ENCODE measurements around the gene DPAGT1.
"Not testable (repeated sequence)": the region's sequence is repeated elsewhere in the genome, so short reads cannot be mapped to it uniquely, and the experiment has no call there.

The DPAGT1 gene

DNA sequence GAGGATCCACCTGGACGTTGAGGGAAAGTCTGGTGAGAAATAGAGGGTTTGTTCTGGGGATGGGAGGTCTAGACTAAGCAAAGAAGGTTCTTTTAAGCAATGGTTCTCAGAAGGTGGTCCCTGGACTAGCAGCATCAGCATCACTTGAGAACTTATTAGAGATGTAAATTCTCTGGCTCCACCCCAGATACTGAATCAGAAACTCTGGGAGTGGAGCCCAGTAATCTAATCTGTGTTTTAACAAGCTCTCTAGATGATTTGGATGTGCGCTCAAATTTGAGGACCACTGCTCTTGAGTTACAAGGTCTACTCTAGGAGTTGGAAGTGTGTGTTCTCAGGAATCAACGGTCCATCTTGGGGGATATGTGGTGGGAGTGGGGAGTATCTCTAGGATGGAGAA, 43.9 kb upstream of the DPAGT1 start:
- Mint-ChIP-seq H3K36me3 (ENCODE audit: low read depth) (no peaks in the 10 kb centered on the region), H3K27me3 (ENCODE audit: low read depth) (peaks cover 46% of the 10 kb centered on the region), H3K27ac (no peak overlapping the region), H3K9me3 (no peaks in the 10 kb centered on the region), H3K4me3 (peak overlapping the region in 2 of 3 experiments; percentile 15 to 22), H3K4me1 (peaks cover 10% of the 10 kb centered on the region)
- TF ChIP-seq, protein P1, sequence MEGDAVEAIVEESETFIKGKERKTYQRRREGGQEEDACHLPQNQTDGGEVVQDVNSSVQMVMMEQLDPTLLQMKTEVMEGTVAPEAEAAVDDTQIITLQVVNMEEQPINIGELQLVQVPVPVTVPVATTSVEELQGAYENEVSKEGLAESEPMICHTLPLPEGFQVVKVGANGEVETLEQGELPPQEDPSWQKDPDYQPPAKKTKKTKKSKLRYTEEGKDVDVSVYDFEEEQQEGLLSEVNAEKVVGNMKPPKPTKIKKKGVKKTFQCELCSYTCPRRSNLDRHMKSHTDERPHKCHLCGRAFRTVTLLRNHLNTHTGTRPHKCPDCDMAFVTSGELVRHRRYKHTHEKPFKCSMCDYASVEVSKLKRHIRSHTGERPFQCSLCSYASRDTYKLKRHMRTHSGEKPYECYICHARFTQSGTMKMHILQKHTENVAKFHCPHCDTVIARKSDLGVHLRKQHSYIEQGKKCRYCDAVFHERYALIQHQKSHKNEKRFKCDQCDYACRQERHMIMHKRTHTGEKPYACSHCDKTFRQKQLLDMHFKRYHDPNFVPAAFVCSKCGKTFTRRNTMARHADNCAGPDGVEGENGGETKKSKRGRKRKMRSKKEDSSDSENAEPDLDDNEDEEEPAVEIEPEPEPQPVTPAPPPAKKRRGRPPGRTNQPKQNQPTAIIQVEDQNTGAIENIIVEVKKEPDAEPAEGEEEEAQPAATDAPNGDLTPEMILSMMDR (IDR thresholded peaks at IDR 0.05; ENCODE audit: unreplicated experiment in 3 of 3): no peak

- TF ChIP-seq, protein P1 (IDR thresholded peaks at IDR 0.05; ENCODE audit: unreplicated experiment in 3 of 3): peak; percentile 70 to 72 (median 71)
- H3K27me3 Mint-ChIP-seq (ENCODE audit: low read depth): peaks cover 40% of the 10 kb centered on the region
- peak overlapping the region in 1 of 3 experiments; percentile 65 for H3K27ac Mint-ChIP-seq
- H3K9me3 Mint-ChIP-seq: no peaks in the 10 kb centered on the region
- H3K36me3 Mint-ChIP-seq (ENCODE audit: low read depth): no peaks in the 10 kb centered on the region
- H3K4me3 Mint-ChIP-seq: no peak overlapping the region
- H3K4me1 Mint-ChIP-seq: peaks cover 10% of the 10 kb centered on the region
Measured at GRCh38 chr11:119144825-119145486, 43.3 kb upstream of the DPAGT1 start.

DNA sequence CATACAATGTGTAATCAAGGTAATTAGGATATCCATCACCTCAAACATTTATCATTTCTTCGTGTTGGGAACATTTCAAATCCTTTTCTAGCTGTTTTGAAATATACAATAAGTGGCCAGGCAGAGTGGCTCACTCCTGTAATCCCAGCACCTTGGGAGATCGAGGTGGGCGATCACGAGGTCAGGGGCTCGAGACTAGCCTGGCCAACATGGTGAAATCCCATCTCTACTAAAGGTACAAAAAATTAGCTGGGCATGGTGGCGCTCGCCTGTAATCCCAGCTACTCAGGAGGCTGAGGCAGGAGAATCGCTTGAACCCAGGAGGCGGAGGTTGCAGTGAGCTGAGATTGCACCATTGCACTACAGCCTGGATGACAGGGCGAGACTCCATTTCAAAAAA, 37.6 kb upstream of the DPAGT1 start:
- not testable (repeated sequence) for H3K4me1 Mint-ChIP-seq; H3K36me3 Mint-ChIP-seq (ENCODE audit: low read depth); H3K9me3 Mint-ChIP-seq; H3K4me3 Mint-ChIP-seq; H3K27ac Mint-ChIP-seq; H3K27me3 Mint-ChIP-seq (ENCODE audit: low read depth)

DNA sequence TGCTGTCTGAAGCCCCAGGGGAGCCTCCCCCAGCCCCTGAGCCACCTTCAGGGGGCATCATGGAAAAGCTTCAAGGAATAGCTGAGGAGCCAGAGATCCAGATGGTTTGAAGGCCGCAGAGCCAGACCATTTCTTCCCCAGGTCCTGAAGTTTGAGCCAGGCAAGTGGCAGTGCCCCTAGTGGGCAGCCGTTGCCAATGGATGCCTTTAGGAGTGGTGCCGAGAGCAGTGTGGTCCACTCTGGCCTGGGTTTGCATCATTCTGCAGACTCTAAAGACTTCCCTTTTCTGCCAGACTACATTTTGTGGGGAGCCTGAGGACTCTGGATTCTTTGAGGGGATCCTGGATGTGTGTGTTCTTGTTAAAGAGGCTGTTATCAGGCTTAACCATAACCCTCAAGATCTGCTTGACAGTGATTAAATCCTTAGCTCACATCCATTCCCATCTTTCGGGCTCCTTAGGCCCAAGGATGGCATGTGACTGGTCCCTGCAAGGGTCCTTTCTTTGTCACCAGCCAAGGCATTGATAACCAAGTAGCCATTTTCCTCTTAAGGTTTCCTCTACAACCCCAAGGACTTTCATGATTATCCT, 32.8 kb upstream of the DPAGT1 start:
- Mint-ChIP-seq H3K9me3 (no peaks in the 10 kb centered on the region), H3K27me3 (ENCODE audit: low read depth) (peaks cover 4% of the 10 kb centered on the region), H3K27ac (no peak overlapping the region), H3K4me3 (no peak overlapping the region), H3K36me3 (ENCODE audit: low read depth) (peaks cover 49% of the 10 kb centered on the region), H3K4me1 (no peaks in the 10 kb centered on the region)
- TF ChIP-seq, protein P1 (IDR thresholded peaks at IDR 0.05; ENCODE audit: unreplicated experiment in 3 of 3): peak; percentile 28 to 33 (median 30)

DNA sequence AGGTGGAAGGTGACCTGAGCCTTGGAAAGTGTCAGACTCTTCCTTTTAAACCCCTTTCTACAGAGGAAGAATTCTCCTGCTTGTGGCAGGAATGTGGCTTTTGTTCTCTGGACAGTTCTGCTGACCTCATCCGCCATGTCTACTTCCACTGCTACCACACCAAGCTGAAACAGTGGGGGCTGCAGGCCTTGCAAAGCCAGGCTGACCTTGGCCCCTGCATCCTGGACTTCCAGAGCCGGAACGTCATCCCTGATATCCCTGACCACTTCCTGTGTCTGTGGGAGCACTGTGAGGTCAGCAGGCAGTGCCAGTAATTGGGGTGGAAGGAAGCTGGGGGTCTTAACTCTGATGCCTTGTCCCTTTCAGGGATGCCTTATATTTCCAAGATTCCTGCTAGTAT, 29.0 kb upstream of the DPAGT1 start:
- no peak overlapping the region for H3K27ac Mint-ChIP-seq
- H3K27me3 Mint-ChIP-seq (ENCODE audit: low read depth): no peaks in the 10 kb centered on the region
- H3K36me3 Mint-ChIP-seq (ENCODE audit: low read depth): peaks cover 59% of the 10 kb centered on the region
- no peak overlapping the region for H3K4me3 Mint-ChIP-seq
- H3K9me3 Mint-ChIP-seq: no peaks in the 10 kb centered on the region
- TF ChIP-seq, protein P1 (IDR thresholded peaks at IDR 0.05; ENCODE audit: unreplicated experiment in 3 of 3): no peak
- H3K4me1 Mint-ChIP-seq: no peaks in the 10 kb centered on the region

DNA sequence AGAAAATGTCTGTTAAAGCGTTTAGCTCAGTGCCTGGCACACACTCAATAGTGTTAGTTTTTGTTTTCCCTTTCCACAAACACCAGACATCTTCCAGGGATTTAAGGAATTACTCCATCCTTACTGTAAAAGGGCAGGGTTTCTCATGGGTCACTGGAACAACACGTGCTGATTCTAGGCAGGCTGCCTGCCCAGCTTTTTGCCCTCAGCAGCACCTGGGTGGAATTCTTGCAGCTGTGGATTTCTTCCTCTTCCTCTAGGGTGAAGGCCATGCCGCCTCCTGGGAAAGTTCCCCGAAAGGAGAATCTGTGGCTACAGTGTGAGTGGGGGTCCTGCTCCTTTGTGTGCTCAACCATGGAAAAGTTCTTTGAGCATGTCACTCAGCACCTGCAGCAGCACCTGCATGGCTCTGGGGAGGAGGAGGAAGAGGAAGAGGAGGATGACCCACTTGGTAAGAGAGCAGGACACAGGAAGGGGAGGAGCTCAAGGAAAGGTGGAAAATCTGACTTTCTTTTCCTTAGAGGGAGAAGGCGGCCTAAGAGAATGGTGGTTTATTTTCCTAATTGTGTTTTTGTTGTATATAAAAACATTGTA, 25.1 kb upstream of the DPAGT1 start:
- no peak overlapping the region for H3K4me3 Mint-ChIP-seq
- no peaks in the 10 kb centered on the region for H3K9me3 Mint-ChIP-seq
- H3K4me1 Mint-ChIP-seq: peaks cover 10% of the 10 kb centered on the region
- H3K27me3 Mint-ChIP-seq (ENCODE audit: low read depth): no peaks in the 10 kb centered on the region
- H3K27ac Mint-ChIP-seq: no peak overlapping the region
- TF ChIP-seq, protein P1 (IDR thresholded peaks at IDR 0.05; ENCODE audit: unreplicated experiment in 3 of 3): no peak
- H3K36me3 Mint-ChIP-seq (ENCODE audit: low read depth): peaks cover 45% of the 10 kb centered on the region

Measured in nephron (organoid).